NCI-H2171 (cell line): ENCODE measurements around the gene MARCHF10.

ENCODE experiments used
- DNase-seq: peaks from one replicate; lab custom pipeline; 2025; lab: John Stamatoyannopoulos, UW

Gene MARCHF10

DNA sequence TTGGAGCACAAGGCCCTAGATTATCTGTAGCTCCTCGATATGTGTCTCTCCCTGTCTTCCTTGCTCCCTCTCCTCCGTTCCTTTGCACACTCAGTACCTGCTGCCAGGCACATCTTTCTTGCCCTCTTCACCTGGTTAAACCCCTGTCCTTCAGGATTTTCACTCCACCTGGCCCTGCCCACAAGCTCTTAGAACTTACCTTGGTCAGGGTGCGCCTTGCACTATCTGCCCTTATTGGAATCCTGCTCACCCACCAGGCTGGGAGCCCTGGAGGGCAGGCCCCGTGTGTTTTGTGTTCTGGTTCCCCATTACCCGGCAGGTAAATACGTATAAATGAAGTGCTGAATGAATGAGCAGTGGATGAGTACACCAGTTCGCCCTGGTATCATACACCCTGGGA lies 54.6 kb downstream of the MARCHF10 start:
- no peak for DNase-seq

DNA sequence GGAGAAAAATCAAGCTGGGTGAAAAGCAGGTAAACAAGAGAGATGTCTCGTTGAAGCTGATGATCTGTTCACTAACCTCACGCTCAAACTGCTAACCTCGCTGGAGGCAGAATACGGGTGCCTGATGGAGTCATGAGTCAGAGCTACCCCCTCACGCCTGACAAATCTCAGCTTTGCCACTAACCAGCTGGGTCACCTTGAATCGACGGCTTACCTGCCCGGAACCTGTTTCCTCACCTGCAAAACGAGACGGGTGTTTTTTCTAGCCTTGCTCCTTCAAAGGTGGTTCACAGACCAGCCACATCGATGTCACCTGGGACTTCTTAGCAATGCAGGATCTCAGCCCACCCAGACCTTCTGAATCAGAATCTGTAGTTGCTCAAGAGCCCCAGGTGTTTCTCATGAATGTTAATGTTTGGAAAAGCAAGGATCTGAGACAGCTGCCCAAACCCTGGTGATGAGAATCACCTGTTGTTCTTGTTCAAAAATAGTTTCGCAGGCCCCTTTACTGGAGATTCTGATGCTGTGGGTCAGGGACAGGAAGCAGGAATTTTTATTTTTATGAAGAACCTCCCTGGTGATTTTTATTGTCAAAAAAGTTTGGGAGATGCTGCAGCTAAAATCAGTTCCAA lies 56.9 kb downstream of the MARCHF10 start:
- DNase-seq, result peak; percentile 88

DNA sequence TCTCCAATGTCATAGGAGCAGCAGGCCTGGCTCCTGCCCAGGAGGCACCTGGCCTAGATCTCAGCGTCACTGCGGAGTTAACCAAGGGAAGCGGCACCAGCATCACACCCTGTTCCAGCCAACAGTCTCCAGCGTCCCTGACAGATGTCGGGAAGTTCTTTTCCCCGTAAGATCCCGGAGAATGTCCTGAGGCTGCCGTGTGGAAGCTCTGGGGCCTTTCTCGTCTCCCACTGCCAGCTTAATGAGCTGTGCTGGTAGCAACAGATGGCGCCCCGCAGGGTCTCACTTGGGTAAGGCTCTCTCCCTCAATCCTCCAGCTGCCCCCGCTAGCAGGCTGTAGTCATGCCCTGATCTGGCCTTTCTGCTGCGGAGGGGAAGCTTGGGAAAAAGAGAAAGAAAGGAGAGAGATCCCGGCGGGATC lies 57.5 kb downstream of the MARCHF10 start:
- peak; percentile 97 for DNase-seq

DNA sequence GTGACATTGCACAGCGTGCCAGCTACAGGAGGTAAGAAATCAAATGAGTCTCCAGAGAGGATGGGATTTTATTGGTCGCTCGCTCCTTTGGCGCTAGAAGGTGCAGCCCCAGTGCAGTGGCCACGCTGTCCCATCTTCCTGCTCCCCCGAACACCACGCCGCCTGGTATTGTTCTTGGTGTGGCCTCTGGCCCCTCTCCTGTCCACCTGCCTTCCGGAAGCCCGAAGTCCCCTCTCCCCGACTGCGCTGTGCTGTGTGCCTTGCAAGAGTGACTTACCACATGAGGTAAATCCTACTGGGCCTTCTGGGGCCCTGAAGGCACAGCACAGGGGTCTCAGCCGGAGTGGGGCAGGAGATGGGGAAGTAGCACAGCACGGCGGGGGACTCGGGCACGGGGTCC lies 58.2 kb downstream of the MARCHF10 start:
- peak; percentile 4 for DNase-seq

DNA sequence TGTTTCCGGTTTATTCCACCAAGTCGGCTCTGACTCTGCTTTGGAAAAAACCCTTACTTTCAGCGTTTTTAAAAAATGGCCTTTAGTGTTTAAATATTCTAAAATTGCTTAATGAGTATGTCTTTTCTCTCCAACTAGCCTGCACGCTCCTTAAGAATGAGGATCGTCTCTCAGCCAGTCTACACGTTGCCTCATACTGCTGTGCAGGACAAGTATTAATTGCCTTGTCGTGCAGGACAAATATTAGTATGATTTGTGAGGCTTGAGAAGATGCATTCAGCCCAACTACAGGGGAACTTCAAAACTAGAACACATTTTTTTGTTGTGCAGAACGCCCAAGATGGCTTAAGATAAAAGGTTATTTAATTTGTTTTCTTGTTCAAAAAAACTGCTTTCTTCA lies 61.2 kb downstream of the MARCHF10 start:
- no peak for DNase-seq

DNA sequence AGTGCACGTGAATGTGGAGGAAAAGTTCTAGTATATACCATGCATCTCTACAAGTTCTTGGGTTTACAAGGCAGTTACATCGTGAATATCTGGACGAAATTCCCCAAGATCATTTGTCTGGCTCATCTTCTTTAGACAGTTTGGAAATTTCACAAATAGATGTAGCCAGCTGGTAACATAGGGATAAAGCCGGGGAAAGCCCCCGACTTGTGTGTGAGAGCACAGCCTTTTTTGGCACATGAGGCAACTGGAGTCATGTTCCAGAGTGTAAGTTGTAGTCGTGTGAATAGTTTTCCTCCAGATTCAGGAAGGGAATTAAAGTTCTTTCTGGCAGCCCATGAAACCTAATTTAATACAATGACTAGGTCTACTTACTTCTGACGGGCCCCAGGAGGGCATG lies 62.3 kb downstream of the MARCHF10 start:
- no peak for DNase-seq

DNA sequence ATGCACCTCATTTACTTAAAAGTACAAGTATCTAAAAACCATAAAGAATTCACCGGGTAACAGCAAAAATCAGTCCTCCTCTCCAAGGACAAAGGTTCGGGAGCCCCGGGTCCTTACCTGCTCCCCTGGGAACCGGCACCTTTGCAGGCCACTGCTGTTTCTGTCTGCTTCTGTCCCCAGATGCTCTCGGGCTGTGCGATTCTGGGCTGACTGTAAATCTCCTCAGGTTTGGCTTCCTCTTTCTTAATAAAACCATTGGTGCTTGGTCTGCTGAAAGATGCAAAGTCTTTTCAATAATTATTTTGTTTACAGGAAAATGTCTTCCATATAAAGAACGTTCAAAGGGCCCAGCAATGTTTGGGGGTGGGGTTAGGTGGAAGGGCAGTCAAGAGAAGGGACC lies 63.9 kb downstream of the MARCHF10 start:
- DNase-seq, result no peak

DNA sequence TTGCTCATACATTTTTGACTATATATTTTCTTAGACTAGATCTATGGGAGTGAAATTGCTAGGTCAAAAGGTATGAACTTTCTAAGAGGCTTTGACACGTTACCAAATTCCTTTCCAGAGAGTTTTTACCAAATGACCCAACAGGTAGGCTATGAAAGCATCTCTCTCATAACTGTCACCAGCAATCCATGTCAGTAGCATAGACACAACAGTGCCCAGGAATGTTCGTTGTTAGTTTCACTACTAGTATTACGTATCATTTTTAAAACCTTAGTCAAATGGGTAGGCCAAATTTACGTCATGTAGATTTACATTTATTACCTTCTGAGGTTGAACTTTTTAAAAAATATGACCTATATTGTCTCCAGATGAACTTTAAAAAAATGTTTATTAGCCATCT lies 66.8 kb downstream of the MARCHF10 start:
- no peak for DNase-seq

DNA sequence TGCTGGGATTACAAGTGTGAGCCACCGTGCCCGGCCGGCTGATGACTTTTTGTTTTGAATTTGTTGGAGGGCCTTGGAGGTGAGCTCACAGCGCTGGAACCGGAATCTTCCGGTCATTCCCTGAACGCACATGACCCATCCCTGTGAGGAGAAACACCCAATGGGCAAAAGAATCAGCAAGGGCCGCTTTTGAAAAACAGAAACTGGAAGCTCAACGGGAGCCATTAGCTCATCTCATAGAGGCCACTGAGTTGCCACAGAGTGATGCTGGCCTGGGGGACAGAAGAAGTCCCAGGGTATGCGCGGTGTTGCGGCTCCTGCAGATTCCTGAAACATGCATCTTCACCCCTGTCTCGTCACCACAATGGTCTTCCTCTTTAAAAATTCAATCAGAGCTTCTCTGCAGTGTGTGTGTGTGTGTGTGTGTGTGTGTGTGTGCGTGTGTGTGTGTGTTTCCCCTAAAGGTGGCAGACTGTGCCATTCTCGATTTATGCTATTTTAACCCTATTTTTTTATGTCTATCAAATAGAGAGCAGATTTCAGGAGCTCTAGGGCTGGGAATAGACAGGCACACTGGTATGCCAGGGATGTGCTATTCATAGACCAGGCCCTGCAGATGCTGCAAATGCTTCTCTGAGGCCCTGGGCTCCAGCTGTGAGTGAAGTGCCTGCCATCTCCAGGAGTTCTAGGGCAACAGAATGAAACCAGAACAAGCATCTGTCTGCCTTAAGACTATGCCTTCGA lies 68.3 kb downstream of the MARCHF10 start:
- DNase-seq, result peak; percentile 7

DNA sequence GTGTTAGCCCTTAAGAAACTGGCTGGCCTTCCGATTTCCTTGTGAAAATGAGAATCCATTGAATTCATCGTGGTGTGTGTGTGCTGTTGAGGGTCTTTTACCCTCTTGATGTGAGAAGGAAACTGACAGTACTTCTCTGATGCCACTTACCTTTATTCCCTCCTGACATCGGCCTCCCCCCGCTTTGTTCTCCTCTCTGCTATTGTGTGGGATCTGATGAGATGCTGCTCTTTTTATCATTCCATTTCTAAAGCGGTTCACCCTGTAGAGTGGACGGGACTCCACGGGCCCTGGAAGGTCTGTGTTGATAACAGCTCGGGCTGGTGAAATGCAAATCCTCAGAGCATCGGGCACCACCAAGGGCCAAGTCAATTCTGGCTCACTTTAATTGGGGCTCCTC lies 69.8 kb downstream of the MARCHF10 start:
- DNase-seq, result no peak

DNA sequence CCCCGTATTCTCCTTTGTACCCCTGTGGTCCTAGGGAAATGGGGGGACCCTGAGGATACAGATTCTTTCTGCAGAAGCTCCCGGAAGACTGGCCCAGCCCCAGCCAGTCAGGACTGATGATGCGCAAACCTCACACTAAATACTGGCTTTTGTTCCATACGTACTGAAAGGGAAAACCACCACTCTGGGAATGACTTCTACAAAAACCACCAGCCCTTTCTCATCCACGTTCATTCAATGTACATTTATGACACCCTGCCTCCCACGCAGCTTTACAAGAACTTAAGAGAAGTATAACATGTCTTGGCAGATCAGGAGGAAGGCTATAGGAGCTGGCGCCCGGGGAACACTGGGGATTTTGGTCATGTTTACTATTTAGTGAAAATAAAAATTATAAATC lies 70.6 kb downstream of the MARCHF10 start:
- DNase-seq, result no peak

DNA sequence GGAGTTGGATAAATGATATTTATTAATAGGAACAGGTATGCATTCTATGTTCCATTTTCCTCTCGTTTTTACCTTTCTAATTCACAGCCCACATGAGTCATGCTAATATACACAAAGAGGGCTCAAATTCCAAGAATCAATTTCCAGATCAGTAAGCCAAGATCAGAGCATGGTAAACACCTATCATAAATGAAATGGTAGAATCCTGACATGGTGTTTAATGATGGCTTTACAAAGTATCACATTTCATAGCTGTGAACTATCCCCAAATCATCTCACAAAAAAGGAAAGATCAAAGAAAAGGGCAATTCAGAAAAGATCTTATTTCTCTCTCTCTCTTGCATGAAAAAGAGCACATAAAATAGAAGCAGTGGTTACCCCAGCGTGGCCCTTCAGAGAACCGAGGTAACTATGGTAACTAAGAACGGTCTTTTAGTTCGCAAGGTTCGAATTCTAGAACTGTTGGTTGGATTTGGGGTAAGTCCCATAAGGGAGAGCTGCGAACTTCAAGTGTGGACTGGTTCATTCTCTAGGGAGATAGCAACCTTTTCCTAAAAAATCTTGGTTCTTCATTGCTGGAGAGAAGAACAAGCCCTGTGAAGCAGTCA lies 73.0 kb downstream of the MARCHF10 start:
- peak; percentile 45 for DNase-seq

DNA sequence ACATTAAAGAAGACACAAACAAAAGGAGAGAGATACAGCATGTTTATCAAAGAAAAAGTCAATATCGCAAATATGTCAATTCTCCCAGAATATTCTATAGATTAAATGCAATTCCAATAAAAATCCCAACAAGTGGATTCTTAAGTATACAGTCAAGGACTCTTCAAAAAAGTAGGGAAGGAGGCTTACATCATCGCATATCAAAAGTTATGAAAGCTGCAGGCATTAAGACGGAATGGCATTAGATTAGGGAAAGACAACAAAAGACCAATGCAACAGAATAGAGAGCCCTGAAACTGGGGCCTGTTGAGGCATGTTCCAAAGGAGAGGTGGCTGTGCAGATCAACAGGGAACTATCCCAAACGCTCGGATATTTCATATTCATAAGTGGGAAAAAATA lies 76.0 kb downstream of the MARCHF10 start:
- no peak for DNase-seq

DNA sequence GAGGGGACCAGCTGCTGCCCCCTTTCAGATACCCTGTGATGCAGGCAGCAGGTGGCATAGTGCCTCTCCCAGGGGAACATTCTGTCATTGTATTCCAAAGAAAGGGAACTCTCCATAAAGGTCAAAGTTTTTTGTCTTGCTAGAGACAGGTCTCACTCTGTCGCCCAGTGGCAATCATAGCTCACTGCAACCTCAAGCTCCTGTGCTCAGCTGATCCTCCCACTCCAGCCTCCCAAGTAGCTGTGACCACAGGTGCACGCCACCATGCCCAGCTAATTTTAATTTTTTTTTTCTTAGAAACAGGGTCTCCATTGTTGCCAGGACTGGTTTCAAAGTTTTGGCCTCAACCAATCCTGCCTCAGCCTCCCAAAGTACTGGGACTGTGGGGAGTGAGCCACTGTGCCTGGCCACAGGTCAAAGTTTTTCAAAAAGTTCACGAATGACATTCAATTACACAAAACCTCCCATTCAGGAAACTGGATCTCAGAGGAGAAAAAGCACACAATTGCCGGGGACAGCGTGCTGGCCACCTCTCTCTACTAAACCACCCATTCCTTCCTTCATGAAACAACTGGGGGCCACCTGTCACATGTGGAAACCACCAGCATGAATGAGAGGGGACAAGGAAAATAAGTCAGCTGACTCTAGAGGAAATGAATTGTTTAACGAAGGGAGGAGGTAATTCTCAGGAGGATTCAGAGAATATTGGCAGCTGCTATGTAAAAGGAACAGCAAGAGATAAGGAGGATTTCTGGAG lies 80.0 kb downstream of the MARCHF10 start:
- DNase-seq, result peak; percentile 92

DNA sequence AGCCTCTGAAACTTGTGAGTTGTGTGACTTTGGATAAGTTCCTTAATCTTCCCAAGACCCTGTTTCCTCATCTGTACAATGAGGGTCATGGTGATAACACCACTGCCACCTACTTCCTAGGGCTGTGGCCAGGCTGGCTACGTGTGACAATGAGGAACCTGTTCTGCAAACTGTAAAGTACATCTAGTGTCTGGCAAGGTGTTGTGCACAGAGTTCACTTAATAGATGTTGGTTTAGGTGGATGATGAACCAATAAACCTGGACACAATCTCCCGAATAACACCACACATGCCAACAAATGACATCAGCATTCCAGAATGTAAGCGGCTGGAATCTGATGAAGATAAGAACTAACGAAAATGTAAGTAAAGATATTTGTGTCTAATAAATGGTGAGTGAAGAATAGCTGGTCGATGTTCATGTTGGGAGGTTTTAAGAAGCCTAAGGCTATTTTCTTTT lies 82.3 kb downstream of the MARCHF10 start:
- no peak for DNase-seq

DNA sequence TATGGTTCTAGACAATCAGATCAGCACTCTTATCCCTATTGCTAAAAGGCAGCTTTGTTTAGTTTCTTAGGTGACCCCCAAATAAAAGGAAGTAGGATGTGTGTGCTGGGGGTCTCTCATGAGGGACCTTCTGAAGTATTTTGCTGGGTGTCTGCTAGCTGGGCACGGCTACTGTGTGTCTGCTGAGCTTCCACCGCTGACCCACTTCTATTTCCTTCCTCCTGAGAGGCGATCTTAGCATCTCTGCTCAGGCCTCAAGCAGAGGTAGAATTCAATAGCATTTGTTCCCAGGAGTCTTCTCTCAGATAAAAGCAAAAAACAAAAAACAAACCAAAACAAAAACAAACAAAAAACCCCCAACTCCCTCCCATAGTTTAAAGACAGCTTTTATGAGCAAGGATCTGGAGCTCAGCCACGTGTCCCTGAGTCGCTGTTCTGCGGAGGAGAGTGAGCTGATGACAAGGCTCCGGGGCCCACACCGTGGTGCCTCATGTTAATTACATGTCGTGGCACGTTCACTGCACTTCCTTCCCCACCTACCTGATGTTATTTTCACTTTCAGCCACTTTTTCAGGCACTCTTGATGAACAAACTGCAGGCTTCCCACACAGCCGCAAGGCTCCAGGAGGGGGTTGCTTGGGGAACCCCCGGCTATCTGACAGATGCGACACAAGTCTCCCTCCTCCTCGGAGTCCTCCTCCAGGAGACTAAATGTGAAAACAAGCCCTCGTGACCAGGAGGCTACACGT lies 83.5 kb downstream of the MARCHF10 start:
- DNase-seq, result peak; percentile 87

DNA sequence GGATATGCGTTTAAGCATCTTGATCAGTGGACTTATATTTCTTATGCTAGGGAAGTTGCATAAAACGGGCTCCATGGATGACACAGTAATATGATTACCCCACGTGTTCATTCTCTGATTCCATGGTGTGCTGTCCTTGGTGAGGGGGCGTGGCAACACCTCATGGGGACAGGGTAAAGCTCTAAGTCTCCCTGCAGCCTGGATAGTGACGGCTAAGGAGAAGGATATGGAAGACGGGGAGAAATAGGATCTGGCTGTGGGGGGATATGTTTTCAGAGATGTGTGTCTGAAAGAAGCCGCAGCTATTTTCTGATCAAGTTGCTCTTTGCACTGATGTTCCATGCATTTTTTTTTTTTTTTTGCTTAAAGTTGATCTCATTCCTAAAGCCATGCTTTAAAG lies 84.3 kb downstream of the MARCHF10 start:
- peak; percentile 80 for DNase-seq

DNA sequence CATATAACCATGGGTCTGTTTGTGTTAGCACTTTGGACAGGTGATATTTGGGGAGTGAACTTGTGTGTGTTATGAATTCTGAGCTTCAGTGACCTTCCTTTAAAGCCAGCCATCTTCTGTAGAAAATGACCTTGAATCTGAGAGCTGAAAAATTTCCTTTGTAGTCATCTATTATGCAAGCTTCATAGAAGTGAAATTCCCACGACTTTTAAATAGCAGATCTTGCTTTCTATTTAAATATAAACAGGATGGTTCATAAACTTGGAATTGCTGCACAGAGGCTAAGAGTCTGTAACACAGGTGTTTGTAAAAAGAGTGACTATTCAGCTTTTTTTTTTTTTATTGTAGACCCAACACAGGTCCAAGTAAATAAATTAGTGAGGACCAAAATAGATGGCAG lies 85.5 kb downstream of the MARCHF10 start:
- DNase-seq, result no peak

DNA sequence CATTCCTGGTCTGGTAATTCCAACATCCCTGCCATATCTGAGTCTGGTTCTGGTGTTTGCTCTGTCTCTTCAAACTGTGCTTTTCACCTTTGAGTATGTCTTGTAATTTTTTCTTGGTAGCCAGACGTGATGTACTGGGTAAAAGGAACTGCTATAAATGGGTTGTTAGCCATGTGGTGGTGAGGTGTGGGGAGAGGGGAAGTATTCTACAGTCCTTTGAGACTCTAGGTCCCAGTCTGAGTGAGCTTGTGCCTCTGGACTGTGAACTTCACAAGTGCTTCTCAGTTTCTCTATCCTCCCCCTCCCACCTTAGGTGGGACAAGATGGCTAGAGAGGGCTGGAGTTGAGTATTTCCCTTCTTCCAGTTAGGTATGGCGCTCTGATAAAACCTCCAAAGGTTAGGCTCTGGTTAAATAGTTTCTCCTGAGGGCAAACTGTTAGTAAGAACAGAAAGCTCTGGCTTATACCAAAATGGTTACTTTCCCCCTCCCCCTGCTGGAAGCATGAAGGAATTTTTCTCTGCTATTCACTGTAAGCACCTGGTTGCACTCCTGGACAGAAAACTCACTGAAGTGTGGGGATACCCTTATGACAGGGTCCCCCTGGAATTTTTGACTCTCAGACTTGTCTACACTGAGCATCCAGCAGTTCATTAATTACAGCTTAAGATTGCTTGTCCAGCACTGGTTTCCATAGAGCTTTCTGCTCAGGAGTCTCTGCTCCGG lies 87.8 kb downstream of the MARCHF10 start:
- DNase-seq, result no peak

DNA sequence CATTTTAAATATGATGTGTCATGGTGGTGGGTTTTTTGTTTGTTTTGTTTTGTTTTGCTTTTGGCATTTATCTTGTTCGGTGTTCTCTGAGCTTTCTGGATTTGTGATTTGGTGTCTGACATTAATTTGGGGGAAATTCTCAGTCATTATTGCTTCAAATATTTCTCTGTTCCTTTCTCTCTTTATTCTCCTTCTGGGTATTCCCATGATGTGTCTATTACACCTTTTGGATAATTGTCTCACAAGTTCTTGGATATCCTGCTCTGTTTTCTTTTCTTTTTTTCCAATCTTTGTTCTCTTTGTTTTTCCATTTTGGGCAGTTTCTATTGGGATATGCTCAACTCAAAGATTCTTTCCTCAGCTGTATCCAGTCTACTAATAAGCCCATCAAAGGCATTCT lies 88.5 kb downstream of the MARCHF10 start:
- no peak for DNase-seq

DNA sequence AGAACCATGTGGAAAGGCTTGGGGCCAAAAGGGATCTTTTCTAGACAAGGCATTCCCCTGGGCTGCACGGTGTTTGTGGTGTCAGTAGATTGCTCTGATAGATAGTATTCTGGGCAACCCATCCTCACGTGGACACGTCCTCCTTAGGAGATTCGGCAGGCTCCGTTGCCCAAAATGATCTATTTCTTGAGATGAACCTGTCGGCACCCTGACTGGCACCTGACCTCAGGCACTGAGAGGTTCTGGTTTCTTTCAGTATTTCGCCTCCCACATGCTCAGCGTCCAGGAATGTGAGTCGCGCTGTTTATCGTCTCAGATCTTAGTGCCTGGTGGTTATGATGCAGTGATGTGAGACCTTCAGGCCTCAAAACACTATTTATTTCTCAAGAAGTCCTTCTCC lies 89.7 kb downstream of the MARCHF10 start:
- no peak for DNase-seq
